HG03025 (cell line): ENCODE data around the gene NDUFAF3.
A peak's percentile ranks its signal among the peaks of the same experiment; 100 is the strongest.

Experiments
- ATAC-seq: cut with Tn5 transposase; IDR thresholded peaks from one replicate; pipeline ENCODE4 v1.9.1; 2021; ENCODE audit warnings: mild to moderate bottlenecking, moderate library complexity; ENCODE audit not compliant: unreplicated experiment, low FRiP score

NDUFAF3 gene

GRCh38 chr3:49017229-49017970 lies 4.5 kb upstream of the NDUFAF3 start:
- no peak for ATAC-seq

- no peak for ATAC-seq
These were observed 3.8 kb upstream of the NDUFAF3 start, which contains the start of gene DALRD3 for GRCh38 chr3:49017971-49018706. Gene DALRD3 (minus strand): TSS chr3:49018580. CDS start chr3:49018564, 16 bp downstream.

GRCh38 chr3:49018707-49019006 lies 3.3 kb upstream of the NDUFAF3 start:
- ATAC-seq: no peak

- no peak for ATAC-seq
These were observed 2.0 kb upstream of the NDUFAF3 start for GRCh38 chr3:49019941-49020329.

- ATAC-seq: peak; percentile 0
These were observed 1.4 kb upstream of the NDUFAF3 start for GRCh38 chr3:49020330-49021212.

GRCh38 chr3:49021213-49021812 lies 608 bp upstream of the NDUFAF3 start:
- peak; percentile 41 for ATAC-seq

- ATAC-seq: no peak
These were observed 809 bp downstream of the NDUFAF3 start for GRCh38 chr3:49022688-49023171.

- no peak for ATAC-seq
These were observed 1.9 kb downstream of the NDUFAF3 start for GRCh38 chr3:49023775-49024174.

GRCh38 chr3:49024449-49024848 lies 2.5 kb downstream of the NDUFAF3 start:
- ATAC-seq: no peak

- ATAC-seq: no peak
These were observed 3.3 kb downstream of the NDUFAF3 start for GRCh38 chr3:49025005-49025792.

GRCh38 chr3:49025793-49026520 lies 4.0 kb downstream of the NDUFAF3 start:
- ATAC-seq: no peak

GRCh38 chr3:49026536-49026935 lies 4.6 kb downstream of the NDUFAF3 start:
- ATAC-seq: no peak

GRCh38 chr3:49027634-49028033 lies 5.7 kb downstream of the NDUFAF3 start:
- no peak for ATAC-seq

GRCh38 chr3:49028298-49028672 lies 6.4 kb downstream of the NDUFAF3 start:
- ATAC-seq: no peak

- peak; percentile 79 for ATAC-seq
These were observed 7.0 kb downstream of the NDUFAF3 start, which contains the start of gene IMPDH2 for GRCh38 chr3:49028673-49029562. Gene IMPDH2 (minus strand): TSS chr3:49029398. CDS start chr3:49029350, 48 bp downstream.

- no peak for ATAC-seq
These were observed 7.6 kb downstream of the NDUFAF3 start for GRCh38 chr3:49029563-49029884.

- ATAC-seq: no peak
These were observed 8.4 kb downstream of the NDUFAF3 start for GRCh38 chr3:49030321-49030720.

- ATAC-seq: no peak
These were observed 10.9 kb downstream of the NDUFAF3 start for GRCh38 chr3:49032646-49033304.
